Endometrial microvascular endothelial cells (primary cell): Measurements from ENCODE around the gene DENND6B. TPM values are rescaled to one million over a fixed set of nuclear protein-coding genes. Genes with fewer than 3 reads are reported as not detected.

ENCODE experiments used
- in situ Hi-C: cut with HindIII; loops from 2 replicates; pipeline ENCODE4 v1.10.0; 2017; ENCODE audit warnings: low sequenced_read_pairs, low pct_unique_long_range_greater_than_20kb; ENCODE audit errors: inconsistent ontology term
- total RNA-seq: library from RNA; depleted of rRNA; stranded (reverse); fragments of >200 nt; gene quantifications from one replicate; pipeline ENCODE4 v1.2.3, GENCODE V29; 2015; ENCODE audit errors: inconsistent ontology term

The DENND6B gene
- total RNA-seq, 1 donor from 2014 or later = 1.2 TPM

DNA sequence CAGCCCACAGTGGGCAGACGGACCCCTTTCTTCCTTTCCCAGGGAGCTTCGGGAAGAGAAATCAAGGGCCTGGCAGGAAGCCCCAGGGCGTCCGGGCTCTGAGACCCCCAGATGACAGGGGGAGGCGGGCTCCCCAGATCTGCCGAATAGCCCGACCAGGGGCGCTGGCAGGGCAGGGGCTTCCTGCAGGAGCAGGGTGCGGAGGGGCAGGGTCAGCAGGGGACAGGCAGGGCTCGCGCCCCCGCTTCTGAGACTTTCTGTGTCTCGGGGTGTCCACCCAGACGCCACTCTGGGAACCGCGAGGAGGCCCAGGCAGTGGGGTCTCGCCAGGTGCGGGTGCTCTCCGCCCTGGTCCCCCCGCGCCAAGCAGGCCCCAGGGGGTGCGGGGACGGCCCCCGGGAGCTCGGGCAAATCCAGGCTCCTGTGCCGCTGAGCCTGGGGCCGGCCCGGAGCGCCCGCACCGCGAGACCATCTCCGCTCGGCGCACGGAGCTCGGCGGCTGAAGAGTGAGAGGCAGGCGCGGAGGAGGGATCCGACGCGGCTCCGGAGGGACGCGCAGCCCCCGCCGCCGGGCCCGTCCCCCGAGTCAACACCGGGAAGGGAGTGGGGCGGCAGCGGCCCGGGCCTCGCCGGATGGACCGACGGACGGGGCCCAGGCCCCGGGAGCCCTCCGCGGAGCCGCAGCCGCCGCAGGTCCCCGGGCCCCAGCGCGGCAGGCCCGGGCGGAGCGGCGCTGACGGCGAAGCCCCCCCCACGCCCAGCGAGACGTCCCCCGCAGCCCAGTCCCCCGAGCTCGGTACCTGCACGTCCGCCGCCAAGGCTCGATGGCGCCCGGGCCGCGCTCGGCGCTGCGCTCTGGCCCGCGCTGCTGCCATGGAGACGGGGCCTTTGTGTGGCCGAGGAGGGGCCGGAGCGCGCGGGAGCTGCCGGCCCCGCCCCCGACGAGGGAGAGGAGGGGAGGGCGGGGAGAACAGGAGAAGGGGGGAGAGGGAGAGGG, 19.8 kb downstream of the DENND6B start, which contains the start of gene PLXNB2:
TSS of gene PLXNB2 (minus strand) at position 894 of the 997 bp plus-strand sequence. CDS start 17,062 bp downstream, outside the sequence.
- in situ Hi-C loops = no loop called here

DNA sequence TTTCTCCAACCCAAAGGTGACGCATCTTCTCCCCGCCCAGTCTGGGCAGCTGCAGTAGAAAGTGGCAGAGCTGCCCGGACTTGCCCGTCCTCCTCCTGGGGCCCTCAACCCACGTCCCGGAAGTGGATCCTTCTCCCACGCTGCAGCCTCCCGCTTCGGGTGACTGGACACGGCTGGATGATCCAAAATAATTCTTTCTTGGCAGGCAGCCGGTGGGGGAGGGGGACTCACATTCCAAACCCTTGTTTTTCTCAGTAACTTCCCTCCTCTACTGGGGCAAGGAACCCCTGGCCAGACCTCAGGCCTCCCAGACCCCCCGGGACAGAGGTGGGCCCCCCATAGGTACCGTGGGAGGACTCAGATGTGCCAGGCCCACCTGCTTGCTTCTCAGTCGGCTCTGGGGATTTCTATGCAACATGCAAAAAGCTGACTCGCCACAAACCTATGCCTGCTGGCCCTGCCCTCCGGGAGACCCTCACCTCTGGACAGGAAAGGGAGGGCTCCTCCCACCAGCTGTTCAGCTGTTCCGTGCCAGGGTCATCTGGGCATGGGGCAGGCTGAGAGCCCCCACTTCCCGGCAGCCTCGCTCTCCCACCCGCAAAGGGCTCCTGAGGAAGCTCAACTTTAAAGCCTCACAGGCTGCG, 20.8 kb downstream of the DENND6B start:
- in situ Hi-C loops = no loop called here

GRCh38 chr22:50305393-50305922, 21.4 kb downstream of the DENND6B start:
- in situ Hi-C loops = no loop called here

DNA sequence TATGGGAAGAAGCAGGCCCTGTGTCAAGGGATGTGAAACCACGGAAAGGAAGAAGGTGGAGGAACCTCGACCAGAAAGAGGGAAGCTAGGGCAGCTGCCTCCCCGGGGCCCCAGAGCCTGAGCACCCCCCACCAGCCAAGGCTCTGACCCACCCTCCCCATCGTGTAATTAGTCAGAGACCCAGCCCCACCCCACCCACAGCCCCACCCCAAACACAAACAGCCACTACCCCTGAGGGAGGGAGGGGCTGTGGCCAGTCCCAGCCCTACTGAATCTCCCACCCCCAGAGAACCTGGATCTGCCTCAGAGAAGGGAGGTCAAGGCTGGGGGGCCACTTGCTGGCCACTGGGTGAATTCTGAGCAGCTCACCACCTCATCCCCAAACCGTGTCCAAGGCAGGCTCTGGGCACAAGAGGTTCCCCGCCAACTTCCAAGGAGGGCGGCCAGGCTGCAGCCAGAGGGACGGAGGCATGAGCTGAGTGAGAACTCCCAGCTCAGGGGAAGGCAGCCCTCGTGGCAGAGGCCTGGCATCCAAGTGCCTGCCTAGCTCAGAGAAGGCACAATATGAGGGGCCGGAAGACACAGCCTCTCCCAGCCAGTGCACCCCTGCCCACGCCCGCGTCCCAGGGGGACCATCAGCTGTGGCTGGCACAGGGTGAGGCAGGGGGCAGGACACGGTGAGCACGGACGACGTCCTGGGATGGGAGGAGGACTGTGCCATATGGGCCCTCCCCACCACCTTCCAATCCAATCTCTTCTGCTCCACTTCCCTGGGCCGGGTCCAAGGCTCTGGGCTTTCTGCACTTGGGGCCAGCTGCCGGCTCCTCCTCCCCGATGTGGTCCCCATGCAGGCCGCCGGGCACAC, 22.1 kb downstream of the DENND6B start:
- in situ Hi-C loops = no loop called here

DNA sequence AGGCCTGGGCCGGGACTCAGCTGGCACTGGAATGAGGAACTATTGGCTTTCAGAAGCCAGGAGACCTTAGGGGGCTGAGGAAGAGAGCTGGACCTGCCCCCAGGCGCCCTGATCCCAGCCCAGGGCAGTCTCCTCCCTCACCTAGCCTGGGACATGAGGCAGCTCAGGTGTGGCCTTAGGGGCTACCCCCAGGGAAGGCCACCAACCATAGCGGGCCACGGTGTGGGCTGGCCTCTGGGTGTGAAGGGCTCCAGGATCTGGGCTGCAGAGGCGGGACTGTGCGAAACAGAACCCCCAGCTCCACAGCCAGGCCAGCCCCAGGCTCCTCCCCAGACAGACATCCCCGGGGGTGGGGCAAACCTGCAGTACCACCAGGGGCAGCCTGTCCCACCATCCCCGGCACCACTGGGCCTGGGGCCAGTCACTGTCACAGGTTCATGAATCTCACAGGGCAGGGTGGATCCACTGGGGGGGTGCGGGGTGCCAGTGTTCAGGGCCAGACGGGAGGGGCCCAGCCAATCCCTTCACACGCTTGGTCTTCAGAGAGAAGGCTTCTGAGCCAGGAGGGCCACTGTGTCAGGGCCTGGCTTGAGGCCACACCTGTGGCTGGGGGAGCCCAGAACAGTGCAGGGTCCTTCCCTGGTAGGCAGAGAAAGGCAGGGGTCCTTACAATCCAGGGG, 22.8 kb downstream of the DENND6B start:
- in situ Hi-C loops = no loop called here

DNA sequence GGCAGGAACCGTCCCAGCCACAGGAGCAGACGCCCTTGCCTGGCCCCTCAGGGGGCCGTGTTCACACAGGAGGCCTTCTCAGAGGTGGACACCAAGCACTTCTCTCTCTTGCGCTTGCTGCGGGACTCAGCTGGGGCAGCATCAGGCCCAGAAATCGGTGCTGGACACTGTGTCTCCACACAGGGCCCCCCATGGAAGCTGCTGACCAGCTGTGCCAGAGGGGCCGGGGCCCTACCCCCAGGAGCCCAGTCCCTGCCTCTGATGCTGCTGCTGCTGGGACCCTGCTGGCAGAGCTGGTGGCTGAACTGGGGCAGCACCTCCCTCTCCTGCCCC, 23.3 kb downstream of the DENND6B start:
- in situ Hi-C loops = no loop called here

DNA sequence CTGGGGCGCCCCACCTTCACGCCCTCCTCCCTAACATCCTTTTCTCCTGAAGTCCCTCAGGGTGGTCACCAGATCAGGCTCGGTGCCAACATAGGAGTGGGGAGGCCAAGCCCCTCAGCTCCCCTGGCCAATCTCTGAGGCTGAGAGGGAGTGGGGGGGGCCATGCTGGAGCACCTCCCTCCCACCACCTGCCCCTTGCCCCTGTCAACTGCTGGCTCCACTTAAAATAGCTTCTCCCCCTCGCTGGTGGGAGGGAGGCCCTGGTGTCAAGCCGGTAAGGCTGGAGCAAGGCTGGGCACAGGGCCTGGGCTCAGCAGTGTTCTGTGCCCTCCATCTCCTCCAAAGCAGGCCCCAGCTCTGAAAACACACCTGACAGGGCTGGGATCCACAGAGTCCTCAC, 24.2 kb downstream of the DENND6B start:
- in situ Hi-C loops = no loop called here

DNA sequence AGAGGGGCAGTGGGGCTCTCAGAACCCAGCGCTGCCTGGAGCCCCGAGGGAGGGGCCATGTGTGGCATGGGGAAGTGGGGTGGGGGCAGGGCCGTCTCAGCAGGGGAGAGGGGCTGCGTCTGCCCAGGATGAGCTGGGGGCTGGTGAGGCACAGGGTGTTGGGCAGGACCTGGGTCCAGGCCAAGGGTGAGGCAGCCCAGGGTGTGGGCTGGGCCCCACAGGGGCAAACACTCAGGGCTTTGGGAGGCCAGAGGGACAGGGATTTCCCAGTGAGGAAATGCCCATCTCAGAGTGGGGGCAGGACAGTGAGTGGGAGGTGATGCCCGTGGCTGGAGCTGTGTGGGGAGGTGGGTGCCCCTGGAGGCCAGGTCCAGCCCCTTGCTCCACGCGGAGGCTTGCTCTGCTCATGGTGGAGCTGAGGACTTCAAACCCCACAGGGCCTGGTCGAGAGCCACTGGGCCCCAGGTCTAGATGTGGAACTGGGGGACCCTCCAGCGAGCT, 24.7 kb downstream of the DENND6B start:
- in situ Hi-C loops = no loop called here

DNA sequence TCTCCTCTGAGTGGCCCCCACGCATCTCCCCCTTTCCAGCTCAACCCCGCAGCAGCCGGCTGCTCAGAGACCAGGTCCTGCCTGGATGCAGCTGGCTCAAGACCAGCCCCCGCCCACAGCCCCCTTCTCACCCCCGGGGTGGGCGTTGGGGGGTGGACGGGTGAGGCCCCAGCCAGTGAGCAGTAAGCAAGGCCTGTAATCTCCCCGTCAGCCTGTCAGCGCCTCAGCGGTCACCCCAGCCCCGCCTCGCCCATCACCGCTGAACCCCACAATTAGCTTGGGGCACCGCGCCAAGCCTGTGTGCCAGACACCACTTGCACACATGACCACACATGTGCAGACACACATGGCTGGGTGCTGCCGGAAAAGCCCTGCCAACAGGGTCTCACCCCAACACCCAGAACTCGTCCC, 25.2 kb downstream of the DENND6B start:
- in situ Hi-C loops = no loop called here

DNA sequence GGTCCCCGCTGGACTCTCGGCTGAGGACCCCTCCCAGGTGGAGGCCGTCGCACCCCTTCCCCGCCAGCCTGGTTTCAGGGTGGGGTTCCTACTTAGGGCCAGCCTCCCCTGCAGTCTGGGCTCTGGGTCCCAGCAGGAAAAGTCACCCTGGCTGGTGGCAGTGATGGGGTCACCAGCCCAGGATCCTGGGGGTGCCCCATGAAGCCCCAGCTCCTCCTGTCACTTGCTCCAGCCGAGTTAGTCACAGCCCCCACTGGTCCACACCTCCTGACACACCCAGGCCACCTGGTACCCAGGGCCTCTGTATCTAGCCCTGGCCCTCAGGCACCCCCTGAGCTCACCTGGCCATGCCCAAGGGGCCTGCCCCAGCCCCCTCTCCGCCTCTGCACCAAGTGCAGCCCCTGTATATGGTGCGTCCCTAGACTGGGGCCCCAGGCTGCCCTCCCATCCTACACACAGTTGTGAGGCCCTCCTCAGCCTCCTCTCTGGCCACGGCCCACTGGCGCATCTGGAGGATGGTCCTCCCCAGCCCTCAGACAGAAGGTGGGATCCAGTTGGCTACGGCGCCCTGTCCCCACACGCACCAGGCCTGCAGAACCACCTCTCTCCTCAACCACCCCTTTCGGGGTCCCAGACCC, 26.1 kb downstream of the DENND6B start:
- in situ Hi-C loops = no loop called here

DNA sequence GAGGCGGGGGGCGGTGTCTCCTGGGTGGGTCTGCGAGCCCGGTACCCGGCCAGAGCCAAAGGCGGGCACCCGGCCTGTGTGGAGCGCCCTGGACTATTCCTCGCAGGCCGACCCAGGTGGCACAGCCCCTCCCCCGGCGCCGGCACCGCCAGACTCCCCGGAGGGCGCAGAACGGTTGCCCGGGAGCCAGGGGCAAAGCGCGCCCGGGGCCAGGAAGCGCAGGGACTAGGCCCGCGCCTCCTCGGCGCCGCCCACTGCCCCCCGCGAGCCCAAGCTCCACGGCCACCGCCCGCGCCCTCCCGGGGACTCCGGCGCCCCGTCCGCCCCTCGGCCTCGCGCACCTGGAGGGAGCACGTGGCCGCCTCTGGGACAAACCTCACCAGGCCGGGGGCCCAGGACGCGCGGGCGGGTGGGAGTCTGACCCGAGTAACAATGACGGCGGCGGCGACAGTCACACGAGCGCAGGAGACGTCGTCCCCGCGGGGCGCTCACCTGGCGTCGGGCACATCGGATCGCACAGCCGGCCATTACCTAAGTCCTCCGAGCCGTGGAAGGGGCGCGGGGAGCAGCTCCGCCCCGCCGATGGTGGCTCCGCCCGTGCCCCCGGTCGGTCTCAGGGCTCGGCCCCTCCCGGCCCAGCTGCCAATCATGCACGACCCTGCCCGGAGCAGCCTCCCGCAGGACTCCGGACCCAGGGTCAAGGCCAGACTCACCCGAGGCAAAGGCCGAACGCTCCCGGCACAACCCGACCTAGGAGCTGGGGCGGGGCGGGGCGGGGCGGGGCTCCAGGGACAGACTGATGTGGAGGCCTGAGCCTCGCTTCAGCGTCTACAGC, 26.8 kb downstream of the DENND6B start:
- in situ Hi-C loops = no loop called here

DNA sequence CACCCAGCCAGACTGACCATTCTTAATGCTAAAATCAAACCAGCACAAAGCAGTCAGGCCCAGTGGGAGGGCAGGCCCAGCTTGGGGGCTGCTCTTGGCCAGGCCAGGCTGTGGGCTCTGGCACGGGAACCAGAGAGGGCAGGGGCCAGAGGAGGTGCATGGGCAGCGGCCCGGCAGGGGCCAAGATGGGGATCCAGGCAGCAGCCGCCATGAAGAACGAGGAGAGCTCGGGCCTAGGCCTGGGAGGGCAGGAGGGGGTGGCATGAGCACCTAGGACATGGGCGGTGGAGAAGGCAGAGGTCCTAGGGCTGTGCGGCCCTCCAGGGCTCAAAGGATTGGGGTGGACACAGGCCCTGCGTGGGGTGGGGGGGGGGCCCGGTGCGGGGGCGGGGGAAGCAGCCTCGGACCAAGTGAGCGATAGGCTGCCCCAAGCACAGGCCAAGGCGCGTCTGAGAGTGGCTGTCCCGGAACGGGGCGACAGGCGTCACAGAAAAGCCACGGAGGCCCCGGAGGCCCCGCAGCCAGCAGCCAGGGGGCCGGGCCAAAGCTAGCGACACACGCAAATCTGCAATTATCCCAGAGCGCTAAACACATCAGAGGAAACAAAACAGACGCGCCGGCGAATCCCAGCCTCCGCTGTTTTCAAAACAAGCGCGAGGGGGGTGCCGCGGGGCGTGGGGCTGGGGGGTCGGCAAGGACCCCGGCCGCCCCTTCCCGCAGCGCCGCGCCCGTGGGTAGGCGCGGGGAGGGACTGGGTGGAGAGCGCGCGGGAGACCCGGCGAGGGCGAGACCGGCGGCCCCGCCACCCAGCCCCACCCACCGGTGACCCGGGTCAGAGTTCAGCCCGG, 27.7 kb downstream of the DENND6B start:
- in situ Hi-C loops = no loop called here

- in situ Hi-C loops = no loop called here
Observed at GRCh38 chr22:50298266-50298637, 28.6 kb downstream of the DENND6B start.

DNA sequence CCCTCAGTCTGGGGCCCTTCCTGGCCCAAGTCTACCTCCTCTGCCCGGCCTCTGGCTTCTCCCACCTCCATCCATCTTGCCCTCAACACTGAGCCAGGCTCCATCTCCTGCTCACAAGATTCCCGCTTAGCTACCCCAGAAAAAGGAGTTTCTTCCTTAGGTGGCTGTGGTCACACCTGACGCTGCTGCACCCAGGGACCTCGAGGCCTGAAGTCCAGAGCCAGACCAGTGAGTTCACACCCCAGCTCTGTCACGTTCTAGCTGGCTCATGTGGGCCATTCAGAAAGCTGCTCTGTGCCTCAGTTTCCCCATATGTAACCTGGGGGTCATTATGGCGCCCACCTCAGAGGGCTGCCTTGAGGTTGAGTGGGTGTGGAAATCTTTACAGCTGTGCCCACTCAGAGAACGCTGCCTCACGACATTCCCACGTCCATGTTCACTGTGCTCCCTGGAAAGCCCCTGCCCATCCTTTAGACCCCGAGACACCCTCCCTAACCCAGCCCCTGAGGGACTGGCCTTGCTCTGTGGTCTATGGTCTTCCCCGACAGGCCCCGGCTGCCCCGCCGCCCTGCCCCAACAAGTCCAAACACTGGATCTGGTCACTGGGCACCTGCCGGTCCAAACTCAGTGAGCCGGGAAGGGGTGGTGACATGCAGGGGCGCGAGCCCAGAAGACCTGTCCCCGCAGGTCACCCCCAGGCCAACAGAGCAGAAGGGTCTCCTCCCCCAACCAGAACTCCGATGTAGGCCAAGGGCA, 29.1 kb downstream of the DENND6B start:
- in situ Hi-C loops = no loop called here

- in situ Hi-C loops = no loop called here
Observed at GRCh38 chr22:50296658-50297490, 29.9 kb downstream of the DENND6B start.
